ENCODE data around the gene MAST4. TPM values are rescaled to one million over a fixed set of nuclear protein-coding genes. Genes with fewer than 3 reads are reported as not detected.

The MAST4 gene
- total and polyA plus RNA-seq, 2 of the 8 experiments (the other 6 are each of a cell fraction or from before 2014, with no cell fraction given), result 1.5 to 2.6 TPM

DNA sequence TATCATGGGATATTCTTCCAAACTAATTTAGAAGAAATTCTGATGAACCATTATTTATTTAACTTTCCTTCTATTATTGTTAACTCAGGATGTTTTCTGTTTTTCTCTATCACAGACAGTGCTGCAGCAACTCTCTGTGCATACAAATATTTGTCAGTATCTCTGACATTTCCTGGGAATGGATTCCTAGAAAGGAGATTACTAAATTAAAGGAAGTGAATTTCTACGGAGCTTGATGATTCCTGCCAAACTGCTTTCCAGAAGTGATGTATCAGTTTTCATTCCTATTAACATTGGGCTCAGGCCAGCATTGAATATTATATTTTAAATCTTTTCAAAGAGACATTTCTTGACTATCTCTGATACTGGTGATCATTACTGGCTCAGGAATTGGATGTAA lies 26.0 kb upstream of the MAST4 start:
- Histone ChIP-seq H3K14ac (ENCODE audit: insufficient read length) (no peak overlapping the region), H3K56ac (replicated peaks; ENCODE audit: insufficient read length, low read depth, low read length) (no peak overlapping the region), H3K27me3 (replicated peaks in 1 of 4; ENCODE audit: control insufficient read depth in 3 of 4, extremely low read depth in 1 of 4, insufficient read depth in 3 of 4, low read length in 3 of 4) (no peaks in the 10 kb centered on the region), H3K27ac (ENCODE audit: low read depth, low read length) (no peak overlapping the region), H2BK120ac (replicated peaks; ENCODE audit: low read depth, low read length) (no peak overlapping the region), H3K79me1 (ENCODE audit: low read depth, low read length) (no peaks in the 10 kb centered on the region; the same call in 1 of the 2 replicates), H3K9me3 (ENCODE audit: insufficient read depth in 2 of 2, low read depth in 1 of 2, low read length in 1 of 2) (no peaks in the 10 kb centered on the region), H3K36me3 (ENCODE audit: control insufficient read depth in 2 of 4, insufficient read depth in 4 of 4, low read length in 3 of 4) (no peaks in the 10 kb centered on the region), H2AK5ac (ENCODE audit: low read depth, low read length) (no peak overlapping the region), H2BK20ac (ENCODE audit: low read length) (no peak overlapping the region), H4K91ac (replicated peaks; ENCODE audit: insufficient read length, low read length) (no peak overlapping the region), H3K18ac (ENCODE audit: extremely low read depth, low read length) (no peak overlapping the region), H3K4me1 (replicated peaks in 1 of 4; ENCODE audit: control insufficient read depth in 3 of 4, insufficient read depth in 4 of 4, low read length in 3 of 4) (no peaks in the 10 kb centered on the region), H2BK15ac (ENCODE audit: low read length) (no peak overlapping the region), H3K9ac (replicated peaks in 1 of 4; ENCODE audit: extremely low read depth in 1 of 4, low read depth in 3 of 4, low read length in 3 of 4) (no peak overlapping the region), H3K23ac (ENCODE audit: insufficient read length) (no peak overlapping the region), H3K23me2 (ENCODE audit: low read depth, low read length) (no peaks in the 10 kb centered on the region; the same call in 1 of the 2 replicates), H2BK5ac (ENCODE audit: low read depth, low read length) (no peak overlapping the region), H3K4me2 (ENCODE audit: insufficient read depth in 1 of 2, low read depth in 2 of 2, low read length in 2 of 2) (no peak overlapping the region), H4K8ac (ENCODE audit: extremely low read depth, insufficient read depth, low read length) (no peak overlapping the region), H3K79me2 (ENCODE audit: control insufficient read depth in 1 of 2, insufficient read depth in 2 of 2, low read length in 2 of 2) (no peaks in the 10 kb centered on the region), H3K4ac (replicated peaks; ENCODE audit: insufficient read length, low read depth, low read length) (no peak overlapping the region), H2AFZ (ENCODE audit: low read length) (no peak overlapping the region), H3K4me3 (ENCODE audit: extremely low read depth in 1 of 4, insufficient read depth in 2 of 4, low read depth in 3 of 4, low read length in 4 of 4) (no peak overlapping the region), H4K5ac (ENCODE audit: insufficient read length, low read depth, low read length) (no peak overlapping the region), H2BK12ac (ENCODE audit: low read depth, low read length) (no peak overlapping the region), H4K20me1 (replicated peaks in 1 of 2; ENCODE audit: control insufficient read depth in 1 of 2, insufficient read depth in 2 of 2, low read length in 2 of 2) (no peaks in the 10 kb centered on the region)
- WGBS, 2 experiments (ENCODE audit: extremely low coverage in 1 of 2, insufficient coverage in 1 of 2, insufficient read length in 1 of 2, insufficient replicate concordance in 2 of 2, low coverage in 1 of 2, low lambda C conversion rate in 2 of 2, missing lambda C conversion rate in 1 of 2), result 95% methylated on average over 1 of the region's 1 CpG; no CpG with 5 or more reads in 1 of the 2 experiments
- DNase-seq (ENCODE audit: low read depth in 1 of 2, low spot score in 2 of 2), result no peak
- ChIA-PET POLR2A (ENCODE audit: partially characterized antibody) (no interaction called here), CTCF (ENCODE audit: partially characterized antibody) (no interaction called here)
- FAIRE-seq, result no peak
- TF ChIP-seq KDM5A (IDR thresholded peaks at IDR 0.05; ENCODE audit: low read length) (no peak), RNF2 (IDR thresholded peaks at IDR 0.05; ENCODE audit: borderline replicate concordance, low read depth, low read length, missing control alignments, poor library complexity, severe bottlenecking) (no peak), RFX5 (IDR thresholded peaks at IDR 0.05; ENCODE audit: borderline replicate concordance, low read depth, low read length) (no peak), NANOG (IDR thresholded peaks at IDR 0.05; ENCODE audit: insufficient read depth, low read depth, low read length, poor library complexity, severe bottlenecking) (no peak), PHF8 (conservative IDR thresholded peaks at IDR 0.05; ENCODE audit: low read depth, low read length) (no peak), TAF1 (IDR thresholded peaks at IDR 0.05; ENCODE audit: low read depth, low read length) (no peak), POLR2AphosphoS5 (IDR thresholded peaks at IDR 0.05; ENCODE audit: low read depth, low read length) (no peak), HDAC6 (IDR thresholded peaks at IDR 0.05; ENCODE audit: low read depth, low read length) (no peak), CHD2 (IDR thresholded peaks at IDR 0.05; ENCODE audit: low read length) (no peak), HDAC2 (IDR thresholded peaks at IDR 0.05; ENCODE audit: borderline replicate concordance in 1 of 2, low read depth in 2 of 2, low read length in 2 of 2) (no peak), TBP (IDR thresholded peaks at IDR 0.05; ENCODE audit: low read depth, low read length) (no peak), SUZ12 (IDR thresholded peaks at IDR 0.05; ENCODE audit: low read length) (no peak)
- TF ChIP-seq, protein P1, sequence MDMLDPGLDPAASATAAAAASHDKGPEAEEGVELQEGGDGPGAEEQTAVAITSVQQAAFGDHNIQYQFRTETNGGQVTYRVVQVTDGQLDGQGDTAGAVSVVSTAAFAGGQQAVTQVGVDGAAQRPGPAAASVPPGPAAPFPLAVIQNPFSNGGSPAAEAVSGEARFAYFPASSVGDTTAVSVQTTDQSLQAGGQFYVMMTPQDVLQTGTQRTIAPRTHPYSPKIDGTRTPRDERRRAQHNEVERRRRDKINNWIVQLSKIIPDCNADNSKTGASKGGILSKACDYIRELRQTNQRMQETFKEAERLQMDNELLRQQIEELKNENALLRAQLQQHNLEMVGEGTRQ (IDR thresholded peaks at IDR 0.05; ENCODE audit: low read length), result no peak

Data from H1 (cell line).